Thymus (tissue), 11 donors: Measurements from ENCODE around the gene MRM2. TPM values are rescaled to one million over a fixed set of nuclear protein-coding genes. Genes with fewer than 3 reads are reported as not detected.
A peak's percentile ranks its signal among the peaks of the same experiment; 100 is the strongest.
"Not testable (repeated sequence)": the region's sequence is repeated elsewhere in the genome, so short reads cannot be mapped to it uniquely, and the experiment has no call there.

Experiments used
- DNase-seq, 9 donors: peaks; one replicate each; pipeline ENCODE4 v3.0.0-alpha.2; 2013; ENCODE audit warnings: low spot score in 9 of 9, low read depth in 6 of 9, missing footprints in 1 of 9
- H3K27ac ChIP-seq, 2 donors: one replicate each; pipeline ENCODE4 v1.5.1; 2013; ENCODE audit warnings: control low read depth in 1 of 2, low read depth in 1 of 2, low read length in 1 of 2, mild to moderate bottlenecking in 1 of 2, moderate library complexity in 1 of 2
- H3K27me3 ChIP-seq, 2 donors: one replicate each; pipeline ENCODE4 v1.5.1; 2013; ENCODE audit warnings: low read length in 1 of 2; ENCODE audit not compliant: control insufficient read depth in 2 of 2, insufficient read depth in 1 of 2
- H3K36me3 ChIP-seq, 2 donors: one replicate each; pipeline ENCODE4 v1.5.1; 2013; ENCODE audit warnings: low read length in 1 of 2, mild to moderate bottlenecking in 1 of 2, moderate library complexity in 1 of 2; ENCODE audit not compliant: control insufficient read depth in 2 of 2, insufficient read depth in 2 of 2
- H3K4me1 ChIP-seq, 2 donors: one replicate each; pipeline ENCODE4 v1.5.1; 2013; ENCODE audit warnings: low read length in 2 of 2; ENCODE audit not compliant: control insufficient read depth in 2 of 2, insufficient read depth in 2 of 2
- H3K4me3 ChIP-seq, 2 donors: one replicate each; pipeline ENCODE4 v1.5.1; 2013; ENCODE audit warnings: low read length in 2 of 2, control low read depth in 1 of 2, mild to moderate bottlenecking in 1 of 2
- H3K9me3 ChIP-seq, 2 donors: one replicate each; pipeline ENCODE4 v1.5.1; 2013; ENCODE audit warnings: low read length in 1 of 2, mild to moderate bottlenecking in 1 of 2; ENCODE audit not compliant: control insufficient read depth in 2 of 2, insufficient read depth in 1 of 2
- WGBS: extraction: QIAGEN DNeasy Blood & Tissue Kit; methylation state at CpG from one replicate; pipeline ENCODE4 v1.1.7; 2013; 5-methylcytosine and 5-hydroxymethylcytosine counted together
- polyA plus RNA-seq: library from polyadenylated mRNA; stranded (reverse); fragments of 200-250 nt; gene quantifications from one replicate; pipeline ENCODE4 v1.2.3, GENCODE V29; 2013
- total RNA-seq: library from RNA; stranded (reverse); fragments of 120-200 nt; gene quantifications from one replicate; pipeline ENCODE4 v1.2.4, GENCODE V29; 2013
- donor health status: healthy.

Gene MRM2
- total and polyA plus RNA-seq, 2 donors = 24.6 to 28.2 TPM

DNA sequence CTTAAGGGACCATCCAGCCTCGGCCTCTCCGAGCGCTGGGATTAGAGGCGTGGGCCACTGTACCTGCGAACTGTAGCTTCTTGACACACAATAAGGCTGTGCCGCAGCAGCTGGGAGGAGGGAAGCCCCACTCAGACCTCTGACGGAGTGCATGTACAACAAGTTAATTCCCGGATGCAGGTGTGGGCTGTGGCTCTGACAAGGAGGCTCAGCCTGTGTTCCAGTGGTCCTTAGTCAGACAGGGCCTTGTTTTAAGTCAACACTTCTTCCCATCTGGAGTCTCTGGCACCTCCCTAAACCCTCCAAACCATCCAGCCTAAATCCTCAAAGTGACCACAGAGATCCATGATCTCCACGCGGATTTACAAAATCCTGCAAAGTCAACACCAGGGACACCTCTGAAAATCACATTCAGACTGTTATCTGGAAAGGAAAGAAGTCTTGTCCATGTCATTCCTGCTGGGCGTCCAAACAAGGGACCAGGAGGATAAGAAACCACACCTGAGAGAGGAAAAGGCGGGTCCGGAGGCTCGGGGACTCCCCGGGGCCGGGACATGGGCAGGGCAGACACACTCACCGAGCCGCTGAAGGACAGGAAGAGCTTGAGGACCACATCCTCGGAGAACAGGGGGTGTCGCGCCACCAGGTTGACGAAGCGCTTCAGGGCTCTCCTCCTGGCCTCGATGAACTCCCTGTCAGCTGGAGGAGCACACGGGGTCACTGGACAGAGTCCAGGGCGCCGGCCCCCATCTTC, 29.4 kb upstream of the MRM2 start:
- Histone ChIP-seq H3K36me3 (peaks cover 0 to 7% of the 10 kb centered on the region in 2 donors), H3K27ac (no peak overlapping the region), H3K9me3 (no peaks in the 10 kb centered on the region), H3K4me3 (no peak overlapping the region), H3K4me1 (peaks cover 0 to 4% of the 10 kb centered on the region in 2 donors), H3K27me3 (no peaks in the 10 kb centered on the region)
- WGBS = 92% methylated on average over 27 of the region's 27 CpGs
- DNase-seq = no peak

DNA sequence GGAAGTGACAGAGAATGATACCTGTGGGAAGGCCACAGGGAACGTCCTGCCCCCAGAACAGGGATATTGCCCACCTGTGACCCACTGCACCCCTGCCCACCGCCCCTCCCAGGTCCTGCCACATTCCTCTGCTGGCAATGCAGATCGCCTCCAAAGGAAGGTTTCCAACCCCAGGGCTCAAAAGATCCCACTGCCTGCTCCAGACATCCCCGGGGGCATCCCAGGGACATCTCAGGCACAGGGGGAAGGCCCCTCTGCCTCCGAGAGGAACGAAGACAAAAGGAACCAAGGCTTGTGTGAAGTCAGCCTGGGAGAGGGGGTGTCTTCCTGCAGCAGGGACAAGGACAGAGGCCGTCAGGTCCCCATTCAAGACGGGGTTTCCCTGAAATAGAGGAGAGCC, 28.5 kb upstream of the MRM2 start:
- no peaks in the 10 kb centered on the region for H3K9me3 ChIP-seq
- peaks cover 0 to 4% of the 10 kb centered on the region in 2 donors for H3K4me1 ChIP-seq
- WGBS = 94% methylated on average over 8 of the region's 8 CpGs
- H3K27ac ChIP-seq = no peak overlapping the region
- DNase-seq = no peak
- no peak overlapping the region for H3K4me3 ChIP-seq
- no peaks in the 10 kb centered on the region for H3K27me3 ChIP-seq
- H3K36me3 ChIP-seq = peaks cover 0 to 7% of the 10 kb centered on the region in 2 donors

DNA sequence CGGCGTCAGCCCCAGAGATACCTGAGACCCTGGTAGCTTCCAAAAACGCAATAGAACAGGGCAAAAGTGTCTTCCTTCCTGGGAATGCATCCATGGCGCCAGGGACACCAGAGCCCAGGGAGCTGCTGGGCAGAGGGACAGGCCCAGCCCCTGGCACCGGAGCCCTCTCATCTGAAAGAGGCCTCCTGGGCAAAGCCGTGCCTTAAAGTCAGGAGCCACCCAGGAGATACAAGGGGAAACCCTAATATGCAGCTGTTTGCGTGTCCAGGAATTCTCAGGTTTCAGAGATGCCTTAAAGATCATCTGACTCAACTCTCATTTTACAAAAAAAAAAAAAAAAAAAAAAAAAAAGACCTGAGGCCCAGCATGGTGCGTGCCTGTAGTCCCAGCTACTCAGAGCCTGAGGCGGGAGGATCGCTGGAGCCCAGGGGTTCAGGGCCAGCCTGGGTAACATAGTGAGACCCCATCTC, 28.0 kb upstream of the MRM2 start:
- H3K9me3 ChIP-seq = no peaks in the 10 kb centered on the region
- no peaks in the 10 kb centered on the region for H3K27me3 ChIP-seq
- H3K4me3 ChIP-seq = no peak overlapping the region
- peaks cover 0 to 7% of the 10 kb centered on the region in 2 donors for H3K36me3 ChIP-seq
- WGBS = 96% methylated on average over 10 of the region's 10 CpGs
- DNase-seq = no peak
- H3K27ac ChIP-seq = no peak overlapping the region
- peaks cover 0 to 4% of the 10 kb centered on the region in 2 donors for H3K4me1 ChIP-seq

DNA sequence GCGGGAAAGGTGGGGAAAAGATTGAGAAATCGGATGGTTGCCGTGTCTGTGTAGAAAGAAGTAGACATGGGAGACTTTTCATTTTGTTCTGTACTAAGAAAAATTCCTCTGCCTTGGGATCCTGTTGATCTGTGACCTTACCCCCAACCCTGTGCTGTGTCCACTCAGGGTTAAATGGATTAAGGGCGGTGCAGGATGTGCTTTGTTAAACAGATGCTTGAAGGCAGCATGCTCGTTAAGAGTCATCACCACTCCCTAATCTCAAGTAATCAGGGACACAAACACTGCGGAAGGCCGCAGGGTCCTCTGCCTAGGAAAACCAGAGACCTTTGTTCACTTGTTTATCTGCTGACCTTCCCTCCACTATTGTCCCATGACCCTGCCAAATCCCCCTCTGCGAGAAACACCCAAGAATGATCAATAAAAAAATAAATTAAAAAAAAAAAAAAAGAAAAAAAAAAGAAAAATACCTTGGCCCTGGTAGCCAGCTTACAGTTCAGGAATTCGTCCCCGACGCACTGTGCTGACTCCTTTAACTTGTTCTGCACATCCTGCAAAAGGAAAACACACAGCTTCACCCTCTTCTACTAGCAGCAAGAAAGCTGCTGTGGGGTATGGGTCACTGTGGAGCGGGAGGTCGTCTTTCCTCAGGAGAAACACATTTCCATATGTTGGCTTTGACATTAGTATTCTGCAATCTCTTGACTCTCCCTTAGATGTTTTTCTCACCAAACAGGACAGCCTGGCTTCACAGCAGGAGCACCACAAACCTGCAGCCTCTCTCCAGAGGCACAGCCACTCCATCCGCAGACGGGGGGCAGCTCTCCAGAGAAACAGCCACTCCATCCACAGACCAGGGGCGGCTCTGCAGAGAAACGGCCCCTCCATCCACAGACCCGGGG, 27.3 kb upstream of the MRM2 start:
- H3K27ac ChIP-seq, H3K4me1 ChIP-seq, H3K27me3 ChIP-seq, H3K36me3 ChIP-seq, DNase-seq, H3K9me3 ChIP-seq, H3K4me3 ChIP-seq: not testable (repeated sequence)
- 91% methylated on average over 13 of the region's 18 CpGs for WGBS

DNA sequence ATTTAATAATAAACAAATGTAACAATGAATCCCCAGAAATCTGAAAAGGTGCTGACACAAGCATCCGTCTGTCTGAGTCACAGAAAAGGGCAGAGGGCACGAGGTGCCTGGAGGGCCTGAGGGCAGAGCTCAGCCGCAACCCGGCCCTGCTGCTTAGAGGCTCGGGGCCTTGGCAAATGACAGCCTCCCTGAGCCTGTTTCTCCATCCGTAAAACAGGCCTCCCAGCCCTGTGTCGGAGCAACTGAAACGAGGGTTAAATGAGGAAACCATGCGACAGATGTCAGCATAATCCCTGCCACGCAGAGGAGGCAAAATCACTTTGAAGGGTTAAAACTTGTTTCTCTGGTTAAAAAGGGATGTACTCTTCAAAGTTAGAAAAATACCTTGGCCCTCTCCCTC, 24.9 kb upstream of the MRM2 start:
- no peak for DNase-seq
- peaks cover 9 to 11% of the 10 kb centered on the region in 2 donors for H3K36me3 ChIP-seq
- H3K4me1 ChIP-seq = peaks cover 0 to 6% of the 10 kb centered on the region in 2 donors
- H3K27me3 ChIP-seq = no peaks in the 10 kb centered on the region
- H3K4me3 ChIP-seq = no peak overlapping the region
- no peaks in the 10 kb centered on the region for H3K9me3 ChIP-seq
- H3K27ac ChIP-seq = no peak overlapping the region
- 80% methylated on average over 10 of the region's 10 CpGs for WGBS

DNA sequence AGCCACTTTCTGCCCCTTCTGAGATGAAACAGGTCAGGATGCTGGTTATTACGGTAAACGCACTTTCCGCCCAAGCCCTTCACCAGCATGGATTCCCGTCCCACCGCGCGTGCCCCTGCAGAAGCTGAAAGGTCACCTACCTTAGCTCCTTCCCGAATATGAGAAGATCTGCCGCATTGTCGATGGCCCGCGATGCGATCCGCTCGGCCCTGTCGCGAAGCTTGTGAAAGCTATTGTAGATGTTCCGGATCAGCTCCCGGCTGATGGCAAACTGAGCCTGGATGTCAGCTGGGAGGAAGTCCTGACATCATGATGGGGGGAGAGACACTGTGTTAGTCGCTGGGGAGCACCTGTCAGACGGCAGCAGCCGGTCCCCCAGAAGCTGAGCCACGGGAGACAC, 22.2 kb upstream of the MRM2 start:
- DNase-seq = no peak
- H3K4me1 ChIP-seq = peaks cover 0 to 9% of the 10 kb centered on the region in 2 donors
- H3K27ac ChIP-seq = no peak overlapping the region
- no peak overlapping the region for H3K4me3 ChIP-seq
- no peaks in the 10 kb centered on the region for H3K27me3 ChIP-seq
- peaks cover 4 to 9% of the 10 kb centered on the region in 2 donors for H3K36me3 ChIP-seq
- H3K9me3 ChIP-seq = no peaks in the 10 kb centered on the region
- WGBS = 98% methylated on average over 23 of the region's 23 CpGs

DNA sequence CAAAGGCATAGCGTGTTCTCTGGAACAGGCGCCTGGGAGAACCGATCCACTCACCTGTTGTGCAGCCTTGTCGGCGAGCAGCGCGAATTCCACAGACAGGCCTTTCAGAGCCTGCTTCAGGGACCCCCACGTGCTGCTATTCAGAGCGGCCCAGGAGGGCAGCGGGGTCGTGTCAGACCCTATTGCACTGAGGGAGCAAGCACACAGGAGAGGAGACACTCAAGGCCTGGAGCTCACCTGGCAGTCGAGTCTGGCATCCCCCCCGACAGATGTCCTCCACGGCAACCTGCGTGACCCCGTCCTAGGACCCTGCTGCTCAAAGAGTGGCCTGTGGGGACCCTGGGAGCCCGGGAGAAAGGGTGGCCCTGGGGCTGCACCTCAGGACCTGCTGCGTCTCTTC, 21.2 kb upstream of the MRM2 start:
- WGBS = 98% methylated on average over 18 of the region's 18 CpGs
- H3K36me3 ChIP-seq = peaks cover 8 to 9% of the 10 kb centered on the region in 2 donors

DNA sequence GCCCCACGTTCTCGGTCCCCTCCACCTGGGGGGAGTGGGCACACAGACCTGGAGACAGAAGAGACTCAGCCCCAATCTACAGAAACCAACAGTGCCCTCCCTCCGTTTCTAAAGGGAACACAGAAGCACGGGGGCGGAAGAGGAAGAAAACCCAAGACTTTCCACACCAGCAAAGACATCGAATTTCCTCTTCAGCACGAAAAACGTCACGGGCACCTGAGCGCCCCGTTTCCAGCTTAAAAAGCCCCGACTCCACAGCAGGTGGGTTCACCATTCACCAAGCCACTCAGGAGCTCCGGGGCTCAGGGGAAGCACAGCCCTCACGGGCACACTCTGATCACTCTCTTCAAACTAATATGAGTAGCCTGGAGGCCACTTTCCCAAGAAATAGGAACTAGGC, 19.6 kb upstream of the MRM2 start:
- DNase-seq = peak in 3 of 9 donors; percentile 22 to 60 (median 31)
- Histone ChIP-seq H3K4me3 (no peak overlapping the region), H3K36me3 (peaks cover 8 to 9% of the 10 kb centered on the region in 2 donors), H3K27ac (peak overlapping the region; percentile 74 to 75), H3K9me3 (no peaks in the 10 kb centered on the region), H3K4me1 (peaks cover 0 to 9% of the 10 kb centered on the region in 2 donors), H3K27me3 (no peaks in the 10 kb centered on the region)
- WGBS = 42% methylated on average over 14 of the region's 14 CpGs

More for the DNA sequence above, 21.2 kb upstream of the MRM2 start:
- no peaks in the 10 kb centered on the region for H3K27me3 ChIP-seq
- H3K27ac ChIP-seq = no peak overlapping the region
- DNase-seq = no peak
- peaks cover 0 to 9% of the 10 kb centered on the region in 2 donors for H3K4me1 ChIP-seq
- H3K4me3 ChIP-seq = no peak overlapping the region
- H3K9me3 ChIP-seq = no peaks in the 10 kb centered on the region

DNA sequence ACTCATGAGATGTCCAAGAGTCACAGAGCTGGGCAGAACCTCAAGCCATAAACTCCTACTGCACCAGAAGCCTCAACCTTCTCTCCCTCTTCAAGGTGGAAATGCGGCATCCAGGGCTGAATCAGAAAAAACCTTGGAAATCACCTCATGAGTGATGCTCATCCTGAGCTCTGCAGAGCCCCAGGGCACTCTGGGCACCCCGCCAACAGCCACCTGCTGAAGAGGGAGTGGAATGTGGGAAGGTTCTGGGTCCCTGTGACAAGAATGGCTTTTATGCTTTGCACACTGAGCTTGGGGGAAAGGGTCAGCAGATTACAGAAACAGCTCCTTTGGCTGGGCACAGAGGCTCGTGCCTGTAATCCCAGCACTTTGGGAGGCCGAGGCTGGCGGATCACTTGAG, 18.8 kb upstream of the MRM2 start:
- Histone ChIP-seq H3K9me3 (no peaks in the 10 kb centered on the region), H3K4me1 (peaks cover 0 to 9% of the 10 kb centered on the region in 2 donors), H3K27me3 (no peaks in the 10 kb centered on the region), H3K4me3 (no peak overlapping the region), H3K36me3 (peaks cover 9 to 11% of the 10 kb centered on the region in 2 donors), H3K27ac (no peak overlapping the region)
- DNase-seq = no peak
- 95% methylated on average over 5 of the region's 5 CpGs for whole genome bisulfite sequencing
